Measurements from ENCODE around the gene EEIG1.

The EEIG1 gene

DNA sequence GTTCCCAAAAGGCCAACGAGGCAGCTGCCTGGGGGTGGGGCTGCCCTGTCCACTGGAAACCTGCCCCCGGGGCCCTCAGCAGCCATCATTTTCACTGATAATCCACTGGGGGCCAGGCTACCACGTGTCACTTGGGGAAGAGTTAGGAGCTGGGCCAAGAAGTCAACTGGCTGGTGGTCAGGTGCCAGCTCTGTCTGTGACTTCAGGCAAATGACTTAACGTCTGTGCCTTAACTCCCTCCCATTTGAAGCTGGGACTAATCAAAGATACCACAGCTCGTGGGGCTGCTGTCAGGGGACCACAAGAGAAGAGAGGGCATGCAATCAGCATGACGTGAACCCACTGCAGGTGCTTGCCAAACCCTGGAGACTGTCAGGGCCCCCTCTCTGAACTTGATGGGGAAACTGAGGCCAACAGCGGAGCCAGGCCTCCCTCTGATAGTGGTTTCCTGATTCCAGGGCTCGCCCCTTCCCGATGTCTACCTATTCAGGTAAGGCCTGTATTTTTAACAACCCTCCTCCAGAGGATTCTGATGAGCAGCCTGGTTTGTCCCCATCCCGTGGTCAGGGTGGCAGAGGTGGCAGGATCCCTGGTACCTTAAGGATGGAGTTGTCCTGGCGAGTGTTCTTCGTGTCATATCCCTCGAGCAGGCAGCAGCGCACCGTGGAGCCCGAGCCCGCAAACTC, 30.8 kb downstream of the EEIG1 start:
- peak overlapping the region; percentile 56 for H3K9ac ChIP-seq (ENCODE audit: low read length)
- no peaks in the 10 kb centered on the region for H3K9me3 ChIP-seq (ENCODE audit: control insufficient read depth, low read length)
- H3K4me3 ChIP-seq (ENCODE audit: low read length), result no peak overlapping the region
- H3K36me3 ChIP-seq (ENCODE audit: control insufficient read depth, insufficient read depth, low read length), result peaks cover 19% of the 10 kb centered on the region
- peaks cover 47% of the 10 kb centered on the region for H3K4me1 ChIP-seq (ENCODE audit: control insufficient read depth, insufficient read depth, low read length)
- H3K27me3 ChIP-seq (ENCODE audit: control insufficient read depth, insufficient read depth, low read length), result no peaks in the 10 kb centered on the region

- H3K9ac ChIP-seq (ENCODE audit: low read length), result peak overlapping the region; percentile 12
- H3K36me3 ChIP-seq (ENCODE audit: control insufficient read depth, insufficient read depth, low read length), result peaks cover 31% of the 10 kb centered on the region
These were observed 32.7 kb downstream of the EEIG1 start for GRCh38 chr9:127947841-127948710.

GRCh38 chr9:127946728-127947127, 34.1 kb downstream of the EEIG1 start:
- Histone ChIP-seq H3K9me3 (ENCODE audit: control insufficient read depth, low read length) (no peaks in the 10 kb centered on the region), H3K9ac (ENCODE audit: low read length) (no peak overlapping the region)

More at GRCh38 chr9:127947841-127948710, 32.7 kb downstream of the EEIG1 start:
- Histone ChIP-seq H3K9me3 (ENCODE audit: control insufficient read depth, low read length) (no peaks in the 10 kb centered on the region), H3K4me1 (ENCODE audit: control insufficient read depth, insufficient read depth, low read length) (peaks cover 28% of the 10 kb centered on the region), H3K4me3 (ENCODE audit: low read length) (no peak overlapping the region), H3K27me3 (ENCODE audit: control insufficient read depth, insufficient read depth, low read length) (no peaks in the 10 kb centered on the region)

GRCh38 chr9:127945942-127946341, 34.8 kb downstream of the EEIG1 start:
- H3K4me3 ChIP-seq (ENCODE audit: low read length), result no peak overlapping the region
- peaks cover 11% of the 10 kb centered on the region for H3K4me1 ChIP-seq (ENCODE audit: control insufficient read depth, insufficient read depth, low read length)
- peaks cover 42% of the 10 kb centered on the region for H3K36me3 ChIP-seq (ENCODE audit: control insufficient read depth, insufficient read depth, low read length)
- no peaks in the 10 kb centered on the region for H3K9me3 ChIP-seq (ENCODE audit: control insufficient read depth, low read length)
- H3K9ac ChIP-seq (ENCODE audit: low read length), result no peak overlapping the region
- no peaks in the 10 kb centered on the region for H3K27me3 ChIP-seq (ENCODE audit: control insufficient read depth, insufficient read depth, low read length)

More at GRCh38 chr9:127946728-127947127, 34.1 kb downstream of the EEIG1 start:
- Histone ChIP-seq H3K27me3 (ENCODE audit: control insufficient read depth, insufficient read depth, low read length) (no peaks in the 10 kb centered on the region), H3K36me3 (ENCODE audit: control insufficient read depth, insufficient read depth, low read length) (peaks cover 38% of the 10 kb centered on the region), H3K4me3 (ENCODE audit: low read length) (no peak overlapping the region), H3K4me1 (ENCODE audit: control insufficient read depth, insufficient read depth, low read length) (peaks cover 17% of the 10 kb centered on the region)

DNA sequence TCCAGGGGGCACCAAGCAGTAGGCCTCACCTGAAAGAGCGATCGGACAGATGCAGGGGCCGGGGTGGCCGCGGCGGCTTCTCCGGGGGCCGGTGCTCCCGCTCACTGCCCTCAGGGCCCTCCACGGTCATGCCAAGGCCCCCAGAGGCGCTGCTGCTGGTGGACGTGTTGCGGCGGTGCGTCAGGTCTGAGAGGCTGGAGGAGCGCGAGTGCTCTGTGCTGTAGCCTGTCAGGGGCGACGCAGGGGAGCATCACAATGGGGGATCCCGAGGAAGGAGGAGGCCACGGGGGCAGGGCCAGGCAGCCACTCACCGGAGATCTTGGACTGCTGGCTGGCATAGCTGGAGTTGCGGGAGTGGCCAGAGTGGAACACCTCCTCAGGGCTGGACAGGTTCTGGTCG, 35.5 kb downstream of the EEIG1 start:
- peaks cover 5% of the 10 kb centered on the region for H3K4me1 ChIP-seq (ENCODE audit: control insufficient read depth, insufficient read depth, low read length)
- H3K36me3 ChIP-seq (ENCODE audit: control insufficient read depth, insufficient read depth, low read length), result peaks cover 42% of the 10 kb centered on the region
- H3K9ac ChIP-seq (ENCODE audit: low read length), result no peak overlapping the region
- H3K27me3 ChIP-seq (ENCODE audit: control insufficient read depth, insufficient read depth, low read length), result no peaks in the 10 kb centered on the region
- no peaks in the 10 kb centered on the region for H3K9me3 ChIP-seq (ENCODE audit: control insufficient read depth, low read length)
- no peak overlapping the region for H3K4me3 ChIP-seq (ENCODE audit: low read length)

DNA sequence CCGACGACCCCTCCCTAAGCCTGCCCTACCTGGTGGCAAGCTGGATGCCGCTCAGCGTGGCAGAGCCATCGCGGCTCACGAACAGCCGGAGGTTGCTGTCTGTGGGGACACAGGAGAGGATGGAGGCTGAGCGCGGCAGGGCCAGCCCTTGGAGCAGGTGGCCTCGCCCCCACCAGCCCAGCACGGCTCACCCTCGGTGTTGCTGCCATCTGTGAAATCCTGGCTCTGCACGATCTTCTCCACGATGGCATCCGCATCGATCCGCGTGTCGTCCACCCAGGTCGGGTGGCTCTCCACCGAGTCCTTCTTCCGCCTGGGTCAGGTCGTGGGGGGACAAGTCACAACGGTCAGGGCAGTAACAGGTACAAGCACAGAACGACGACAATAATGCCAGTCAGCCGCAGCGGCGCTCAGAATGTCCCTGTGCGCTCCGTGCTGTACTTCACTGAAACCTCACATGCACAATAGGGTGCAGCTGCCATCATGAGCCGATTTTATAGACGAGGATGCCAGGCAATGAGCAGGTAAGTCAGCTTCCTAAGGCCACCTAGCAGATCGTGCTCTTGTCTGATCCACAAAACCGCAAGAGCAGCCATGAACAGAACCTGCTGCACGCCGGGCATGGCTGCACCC, 36.1 kb downstream of the EEIG1 start:
- no peak overlapping the region for H3K9ac ChIP-seq (ENCODE audit: low read length)
- H3K9me3 ChIP-seq (ENCODE audit: control insufficient read depth, low read length), result no peaks in the 10 kb centered on the region
- H3K4me3 ChIP-seq (ENCODE audit: low read length), result no peak overlapping the region
- H3K36me3 ChIP-seq (ENCODE audit: control insufficient read depth, insufficient read depth, low read length), result peaks cover 42% of the 10 kb centered on the region
- H3K4me1 ChIP-seq (ENCODE audit: control insufficient read depth, insufficient read depth, low read length), result peaks cover 6% of the 10 kb centered on the region
- no peaks in the 10 kb centered on the region for H3K27me3 ChIP-seq (ENCODE audit: control insufficient read depth, insufficient read depth, low read length)

GRCh38 chr9:127943731-127944144, 37.1 kb downstream of the EEIG1 start:
- H3K27me3 ChIP-seq (ENCODE audit: control insufficient read depth, insufficient read depth, low read length), result no peaks in the 10 kb centered on the region
- no peaks in the 10 kb centered on the region for H3K9me3 ChIP-seq (ENCODE audit: control insufficient read depth, low read length)
- H3K36me3 ChIP-seq (ENCODE audit: control insufficient read depth, insufficient read depth, low read length), result peaks cover 42% of the 10 kb centered on the region
- H3K9ac ChIP-seq (ENCODE audit: low read length), result no peak overlapping the region
- H3K4me1 ChIP-seq (ENCODE audit: control insufficient read depth, insufficient read depth, low read length), result peaks cover 6% of the 10 kb centered on the region
- no peak overlapping the region for H3K4me3 ChIP-seq (ENCODE audit: low read length)

GRCh38 chr9:127943011-127943662, 37.7 kb downstream of the EEIG1 start:
- Histone ChIP-seq H3K9me3 (ENCODE audit: control insufficient read depth, low read length) (no peaks in the 10 kb centered on the region), H3K4me1 (ENCODE audit: control insufficient read depth, insufficient read depth, low read length) (peaks cover 6% of the 10 kb centered on the region), H3K4me3 (ENCODE audit: low read length) (no peak overlapping the region), H3K9ac (ENCODE audit: low read length) (no peak overlapping the region), H3K27me3 (ENCODE audit: control insufficient read depth, insufficient read depth, low read length) (no peaks in the 10 kb centered on the region), H3K36me3 (ENCODE audit: control insufficient read depth, insufficient read depth, low read length) (peaks cover 36% of the 10 kb centered on the region)

GRCh38 chr9:127942216-127943010, 38.4 kb downstream of the EEIG1 start:
- Histone ChIP-seq H3K9ac (ENCODE audit: low read length) (no peak overlapping the region), H3K36me3 (ENCODE audit: control insufficient read depth, insufficient read depth, low read length) (peaks cover 31% of the 10 kb centered on the region)

GRCh38 chr9:127941961-127942215, 38.9 kb downstream of the EEIG1 start:
- H3K36me3 ChIP-seq (ENCODE audit: control insufficient read depth, insufficient read depth, low read length), result peaks cover 29% of the 10 kb centered on the region

More at GRCh38 chr9:127942216-127943010, 38.4 kb downstream of the EEIG1 start:
- Histone ChIP-seq H3K4me1 (ENCODE audit: control insufficient read depth, insufficient read depth, low read length) (peaks cover 6% of the 10 kb centered on the region), H3K27me3 (ENCODE audit: control insufficient read depth, insufficient read depth, low read length) (no peaks in the 10 kb centered on the region), H3K4me3 (ENCODE audit: low read length) (no peak overlapping the region), H3K9me3 (ENCODE audit: control insufficient read depth, low read length) (no peaks in the 10 kb centered on the region)

More at GRCh38 chr9:127941961-127942215, 38.9 kb downstream of the EEIG1 start:
- Histone ChIP-seq H3K4me3 (ENCODE audit: low read length) (no peak overlapping the region), H3K27me3 (ENCODE audit: control insufficient read depth, insufficient read depth, low read length) (no peaks in the 10 kb centered on the region), H3K9ac (ENCODE audit: low read length) (no peak overlapping the region), H3K4me1 (ENCODE audit: control insufficient read depth, insufficient read depth, low read length) (peaks cover 10% of the 10 kb centered on the region), H3K9me3 (ENCODE audit: control insufficient read depth, low read length) (no peaks in the 10 kb centered on the region)
